K562 (cell line): ENCODE data around the gene CBX3. TPM values are rescaled to one million over a fixed set of nuclear protein-coding genes. Genes with fewer than 3 reads are reported as not detected.

Source experiments
- HDAC2 ChIP-seq: fragments of 450-650 bp; IDR thresholded peaks from 2 replicates; pipeline ENCODE4 v1.6.1; 2016; ENCODE audit warnings: mild to moderate bottlenecking
- JUNB ChIP-seq: fragments of 450-650 bp; formaldehyde crosslinking; conservative IDR thresholded peaks from 2 replicates; pipeline ENCODE4 v1.4.0; 2020; ENCODE audit warnings: mild to moderate bottlenecking
- KDM4B ChIP-seq, 2 experiments: fragments of 450-650 bp in 1 of 2; sonication (generic) in 1 of 2; IDR thresholded peaks; 2 replicates each; pipeline ENCODE4 v1.6.1; 2016 to 2017; ENCODE audit warnings: borderline replicate concordance in 2 of 2, antibody characterized with exemption in 1 of 2, low read depth in 1 of 2, mild to moderate bottlenecking in 1 of 2
- MYNN ChIP-seq, 2 experiments: sonication (generic); formaldehyde crosslinking in 1 of 2; IDR thresholded peaks; 2 replicates each; pipeline versions ENCODE4 v1.5.0 to v1.6.1; 2016 to 2020; ENCODE audit warnings: antibody characterized with exemption in 1 of 2, missing genetic modification reagents in 1 of 2
- RAD21 ChIP-seq, 2 experiments: fragments of 250-450 bp in 1 of 2; fragments of 450-650 bp in 1 of 2; sonication (Bioruptor Pico) in 1 of 2; formaldehyde crosslinking in 1 of 2; IDR thresholded peaks in 1 of 2; conservative IDR thresholded peaks in 1 of 2; 2 replicates each; pipeline versions ENCODE4 v1.4.0 to v1.8.0; 2020 to 2022; ENCODE audit warnings: mild to moderate bottlenecking in 2 of 2, moderate library complexity in 1 of 2
- polyA plus RNA-seq, 8 experiments: library from polyadenylated mRNA; depleted of rRNA in 4 of 8; stranded (reverse) in 5 of 8; unstranded in 3 of 8; fragments of >200 nt; fragmentation: Nextera tagmentation in 2 of 8; fragmentation: Illumina TruSeq in 1 of 8; extraction: Ambion mirVana in 2 of 8; extraction: Trizol in 1 of 8; gene quantifications; 2 replicates each; pipeline versions ENCODE4 v1.2.1 to v1.2.3, GENCODE V29; 2011 to 2014; ENCODE audit warnings: inconsistent platforms in 1 of 8, missing spikeins in 1 of 8
- total RNA-seq, 7 experiments: library from RNA; depleted of rRNA in 6 of 7; stranded (reverse); fragments of >200 nt in 6 of 7; fragmentation: Illumina TruSeq in 2 of 7; extraction: Trizol in 2 of 7; gene quantifications; 2 replicates each; pipeline versions ENCODE4 v1.2.1 to v1.2.3, GENCODE V29; 2011 to 2021; ENCODE audit warnings: low replicate concordance in 1 of 7
- TF ChIP-seq, protein P1 (sequence below): sonication (generic); formaldehyde crosslinking; IDR thresholded peaks from 2 replicates; pipeline ENCODE4 v1.8.1; 2023; ENCODE audit warnings: missing genetic modification reagents, mild to moderate bottlenecking, borderline replicate concordance
- TF ChIP-seq, protein P2 (sequence below): fragments of 450-650 bp; formaldehyde crosslinking; IDR thresholded peaks from 2 replicates; pipeline ENCODE4 v1.4.0; 2022; ENCODE audit warnings: mild to moderate bottlenecking, moderate library complexity
- TF ChIP-seq, protein P3 (sequence below), 2 experiments: fragments of 450-650 bp; IDR thresholded peaks; 2 replicates each; pipeline ENCODE4 v1.6.1; 2016; ENCODE audit warnings: mild to moderate bottlenecking in 2 of 2, borderline replicate concordance in 1 of 2, low read depth in 1 of 2, moderate library complexity in 1 of 2

The CBX3 gene
- total and polyA plus RNA-seq, 9 of the 15 experiments (the other 6 are each of a cell fraction or from before 2014, with no cell fraction given), result 198 to 413 (median 328) TPM

DNA sequence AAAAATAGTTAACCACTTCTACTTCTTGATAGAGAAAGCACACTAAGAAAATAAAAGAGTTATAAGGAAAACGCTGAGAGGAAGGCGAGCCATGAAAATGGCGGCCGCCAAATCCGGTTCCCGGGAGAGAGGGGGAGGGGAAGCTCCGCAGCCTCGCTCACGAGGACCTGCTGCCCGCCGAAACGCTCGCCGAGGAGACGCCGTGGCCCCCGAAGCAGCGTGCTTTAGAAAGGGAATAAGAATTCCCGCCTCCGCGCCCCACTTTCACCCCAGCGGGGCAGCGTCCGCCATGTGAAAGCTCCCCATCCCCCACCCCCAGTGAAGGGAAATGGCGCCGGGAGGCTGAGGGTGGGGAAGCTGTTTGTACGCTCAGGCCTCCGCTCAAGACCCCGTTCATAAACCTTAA, 1.5 kb upstream of the CBX3 start (continued):
- TF ChIP-seq MYNN (IDR thresholded peaks at IDR 0.05) (0 out of 2 replicates have a peak, but pooled peaks have one; percentile 2), MYNN (CRISPR knock-in tag; IDR thresholded peaks at IDR 0.05) (no peak), JUNB (CRISPR knock-in tag) (no peak), KDM4B (IDR thresholded peaks at IDR 0.05; ENCODE audit: borderline replicate concordance in 2 of 2, low read depth in 1 of 2) (0 out of 4 replicates have a peak, but pooled peaks of 1 of the 2 experiments have one; percentile 44), HDAC2 (0 out of 2 replicates have a peak, but pooled peaks have one; percentile 18), RAD21 (CRISPR knock-in tag; conservative IDR thresholded peaks at IDR 0.05 in 1 of 2, IDR thresholded peaks at IDR 0.05 in 1 of 2) (no peak)
- TF ChIP-seq, protein P1, sequence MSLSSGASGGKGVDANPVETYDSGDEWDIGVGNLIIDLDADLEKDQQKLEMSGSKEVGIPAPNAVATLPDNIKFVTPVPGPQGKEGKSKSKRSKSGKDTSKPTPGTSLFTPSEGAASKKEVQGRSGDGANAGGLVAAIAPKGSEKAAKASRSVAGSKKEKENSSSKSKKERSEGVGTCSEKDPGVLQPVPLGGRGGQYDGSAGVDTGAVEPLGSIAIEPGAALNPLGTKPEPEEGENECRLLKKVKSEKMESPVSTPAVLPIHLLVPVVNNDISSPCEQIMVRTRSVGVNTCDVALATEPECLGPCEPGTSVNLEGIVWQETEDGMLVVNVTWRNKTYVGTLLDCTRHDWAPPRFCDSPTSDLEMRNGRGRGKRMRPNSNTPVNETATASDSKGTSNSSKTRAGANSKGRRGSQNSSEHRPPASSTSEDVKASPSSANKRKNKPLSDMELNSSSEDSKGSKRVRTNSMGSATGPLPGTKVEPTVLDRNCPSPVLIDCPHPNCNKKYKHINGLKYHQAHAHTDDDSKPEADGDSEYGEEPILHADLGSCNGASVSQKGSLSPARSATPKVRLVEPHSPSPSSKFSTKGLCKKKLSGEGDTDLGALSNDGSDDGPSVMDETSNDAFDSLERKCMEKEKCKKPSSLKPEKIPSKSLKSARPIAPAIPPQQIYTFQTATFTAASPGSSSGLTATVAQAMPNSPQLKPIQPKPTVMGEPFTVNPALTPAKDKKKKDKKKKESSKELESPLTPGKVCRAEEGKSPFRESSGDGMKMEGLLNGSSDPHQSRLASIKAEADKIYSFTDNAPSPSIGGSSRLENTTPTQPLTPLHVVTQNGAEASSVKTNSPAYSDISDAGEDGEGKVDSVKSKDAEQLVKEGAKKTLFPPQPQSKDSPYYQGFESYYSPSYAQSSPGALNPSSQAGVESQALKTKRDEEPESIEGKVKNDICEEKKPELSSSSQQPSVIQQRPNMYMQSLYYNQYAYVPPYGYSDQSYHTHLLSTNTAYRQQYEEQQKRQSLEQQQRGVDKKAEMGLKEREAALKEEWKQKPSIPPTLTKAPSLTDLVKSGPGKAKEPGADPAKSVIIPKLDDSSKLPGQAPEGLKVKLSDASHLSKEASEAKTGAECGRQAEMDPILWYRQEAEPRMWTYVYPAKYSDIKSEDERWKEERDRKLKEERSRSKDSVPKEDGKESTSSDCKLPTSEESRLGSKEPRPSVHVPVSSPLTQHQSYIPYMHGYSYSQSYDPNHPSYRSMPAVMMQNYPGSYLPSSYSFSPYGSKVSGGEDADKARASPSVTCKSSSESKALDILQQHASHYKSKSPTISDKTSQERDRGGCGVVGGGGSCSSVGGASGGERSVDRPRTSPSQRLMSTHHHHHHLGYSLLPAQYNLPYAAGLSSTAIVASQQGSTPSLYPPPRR (CRISPR knock-in tag), result no peak
- TF ChIP-seq, protein P2, sequence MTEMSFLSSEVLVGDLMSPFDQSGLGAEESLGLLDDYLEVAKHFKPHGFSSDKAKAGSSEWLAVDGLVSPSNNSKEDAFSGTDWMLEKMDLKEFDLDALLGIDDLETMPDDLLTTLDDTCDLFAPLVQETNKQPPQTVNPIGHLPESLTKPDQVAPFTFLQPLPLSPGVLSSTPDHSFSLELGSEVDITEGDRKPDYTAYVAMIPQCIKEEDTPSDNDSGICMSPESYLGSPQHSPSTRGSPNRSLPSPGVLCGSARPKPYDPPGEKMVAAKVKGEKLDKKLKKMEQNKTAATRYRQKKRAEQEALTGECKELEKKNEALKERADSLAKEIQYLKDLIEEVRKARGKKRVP (CRISPR knock-in tag), result no peak
- TF ChIP-seq, protein P3, sequence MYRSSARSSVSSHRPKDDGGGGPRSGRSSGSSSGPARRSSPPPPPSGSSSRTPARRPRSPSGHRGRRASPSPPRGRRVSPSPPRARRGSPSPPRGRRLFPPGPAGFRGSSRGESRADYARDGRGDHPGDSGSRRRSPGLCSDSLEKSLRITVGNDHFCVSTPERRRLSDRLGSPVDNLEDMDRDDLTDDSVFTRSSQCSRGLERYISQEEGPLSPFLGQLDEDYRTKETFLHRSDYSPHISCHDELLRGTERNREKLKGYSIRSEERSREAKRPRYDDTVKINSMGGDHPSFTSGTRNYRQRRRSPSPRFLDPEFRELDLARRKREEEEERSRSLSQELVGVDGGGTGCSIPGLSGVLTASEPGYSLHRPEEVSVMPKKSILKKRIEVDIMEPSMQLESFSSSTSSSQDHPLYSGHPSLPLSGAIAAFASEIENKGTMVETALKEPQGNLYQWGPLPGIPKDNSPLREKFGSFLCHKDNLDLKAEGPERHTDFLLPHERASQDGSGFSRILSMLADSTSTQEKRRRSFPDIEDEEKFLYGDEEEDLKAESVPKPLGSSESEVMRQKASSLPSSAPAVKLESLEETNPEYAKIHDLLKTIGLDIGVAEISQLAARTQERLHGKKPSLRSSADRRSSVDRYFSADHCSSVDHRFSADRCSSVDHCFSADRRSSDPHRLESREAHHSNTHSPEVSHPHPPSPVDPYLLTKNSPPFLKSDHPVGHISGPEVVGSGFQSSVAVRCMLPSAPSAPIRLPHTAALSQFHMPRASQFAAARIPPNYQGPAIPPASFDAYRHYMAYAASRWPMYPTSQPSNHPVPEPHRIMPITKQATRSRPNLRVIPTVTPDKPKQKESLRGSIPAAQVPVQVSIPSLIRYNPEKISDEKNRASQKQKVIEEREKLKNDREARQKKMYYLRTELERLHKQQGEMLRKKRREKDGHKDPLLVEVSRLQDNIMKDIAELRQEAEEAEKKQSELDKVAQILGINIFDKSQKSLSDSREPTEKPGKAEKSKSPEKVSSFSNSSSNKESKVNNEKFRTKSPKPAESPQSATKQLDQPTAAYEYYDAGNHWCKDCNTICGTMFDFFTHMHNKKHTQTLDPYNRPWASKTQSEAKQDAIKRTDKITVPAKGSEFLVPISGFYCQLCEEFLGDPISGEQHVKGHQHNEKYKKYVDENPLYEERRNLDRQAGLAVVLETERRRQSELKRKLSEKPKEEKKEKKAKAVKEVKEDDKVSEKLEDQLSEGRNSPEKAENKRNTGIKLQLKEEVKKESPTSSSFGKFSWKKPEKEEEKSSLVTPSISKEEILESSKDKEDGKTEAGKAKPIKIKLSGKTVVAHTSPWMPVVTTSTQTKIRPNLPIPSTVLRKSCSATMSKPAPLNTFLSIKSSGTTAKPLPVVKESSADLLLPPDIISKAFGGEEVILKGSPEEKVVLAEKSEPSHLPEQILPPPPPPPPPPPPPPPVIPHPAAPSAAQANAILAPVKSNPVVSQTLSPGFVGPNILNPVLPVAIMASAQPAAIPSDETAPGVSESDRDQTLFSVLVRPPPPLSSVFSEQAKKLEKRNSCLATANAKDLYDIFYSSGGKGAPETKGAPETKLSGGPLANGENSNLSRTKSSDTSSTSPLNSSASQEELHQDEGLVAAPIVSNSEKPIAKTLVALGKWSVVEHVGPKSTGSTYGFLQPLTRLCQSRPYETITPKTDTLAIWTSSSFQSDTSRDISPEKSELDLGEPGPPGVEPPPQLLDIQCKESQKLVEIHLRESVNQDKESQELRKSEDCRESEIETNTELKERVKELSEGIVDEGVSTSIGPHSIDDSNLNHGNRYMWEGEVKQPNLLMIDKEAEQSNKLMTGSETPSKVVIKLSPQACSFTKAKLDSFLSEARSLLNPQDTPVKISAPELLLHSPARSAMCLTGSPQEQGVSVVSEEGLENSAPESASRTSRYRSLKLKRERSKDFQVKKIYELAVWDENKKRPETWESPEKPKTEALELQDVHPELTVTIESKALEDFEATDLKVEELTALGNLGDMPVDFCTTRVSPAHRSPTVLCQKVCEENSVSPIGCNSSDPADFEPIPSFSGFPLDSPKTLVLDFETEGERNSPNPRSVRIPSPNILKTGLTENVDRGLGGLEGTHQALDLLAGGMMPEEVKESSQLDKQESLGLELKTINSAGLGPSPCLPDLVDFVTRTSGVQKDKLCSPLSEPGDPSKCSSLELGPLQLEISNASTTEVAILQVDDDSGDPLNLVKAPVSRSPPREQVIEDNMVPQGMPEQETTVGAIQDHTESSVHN (IDR thresholded peaks at IDR 0.05; ENCODE audit: borderline replicate concordance in 1 of 2, low read depth in 1 of 2), result peak in 1 of 2 experiments; percentile 7; a peak in 1 of 4 replicates
